ENCODE measurements around the gene CFAP97D2.

DNA sequence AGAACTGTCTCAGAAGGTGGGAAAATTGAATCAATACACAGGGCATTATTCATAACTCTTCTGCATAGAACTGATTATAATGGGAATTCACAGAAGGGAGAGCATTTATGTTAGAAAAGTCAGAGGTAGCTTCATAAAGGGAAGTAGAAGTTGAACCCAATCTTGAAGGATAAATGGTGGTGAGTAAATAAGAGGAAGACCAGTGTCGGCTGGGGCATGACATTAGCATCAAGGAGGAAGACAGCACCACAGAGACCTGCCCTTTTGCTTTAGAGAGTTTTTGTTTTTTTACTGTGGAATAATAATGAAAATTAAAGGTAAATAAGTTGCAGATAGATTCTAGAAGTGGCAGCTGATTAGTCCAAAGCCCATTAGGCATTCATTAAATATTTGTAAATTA lies 77.5 kb downstream of the CFAP97D2 start:
- TF ChIP-seq POLR2A (IDR thresholded peaks at IDR 0.05) (no peak), EP300 (IDR thresholded peaks at IDR 0.05) (no peak)
- TF ChIP-seq, protein P1, sequence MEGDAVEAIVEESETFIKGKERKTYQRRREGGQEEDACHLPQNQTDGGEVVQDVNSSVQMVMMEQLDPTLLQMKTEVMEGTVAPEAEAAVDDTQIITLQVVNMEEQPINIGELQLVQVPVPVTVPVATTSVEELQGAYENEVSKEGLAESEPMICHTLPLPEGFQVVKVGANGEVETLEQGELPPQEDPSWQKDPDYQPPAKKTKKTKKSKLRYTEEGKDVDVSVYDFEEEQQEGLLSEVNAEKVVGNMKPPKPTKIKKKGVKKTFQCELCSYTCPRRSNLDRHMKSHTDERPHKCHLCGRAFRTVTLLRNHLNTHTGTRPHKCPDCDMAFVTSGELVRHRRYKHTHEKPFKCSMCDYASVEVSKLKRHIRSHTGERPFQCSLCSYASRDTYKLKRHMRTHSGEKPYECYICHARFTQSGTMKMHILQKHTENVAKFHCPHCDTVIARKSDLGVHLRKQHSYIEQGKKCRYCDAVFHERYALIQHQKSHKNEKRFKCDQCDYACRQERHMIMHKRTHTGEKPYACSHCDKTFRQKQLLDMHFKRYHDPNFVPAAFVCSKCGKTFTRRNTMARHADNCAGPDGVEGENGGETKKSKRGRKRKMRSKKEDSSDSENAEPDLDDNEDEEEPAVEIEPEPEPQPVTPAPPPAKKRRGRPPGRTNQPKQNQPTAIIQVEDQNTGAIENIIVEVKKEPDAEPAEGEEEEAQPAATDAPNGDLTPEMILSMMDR (IDR thresholded peaks at IDR 0.05) = no peak
